ENCODE results near the gene SGK1.
"Not testable (repeated sequence)": the region's sequence is repeated elsewhere in the genome, so short reads cannot be mapped to it uniquely, and the experiment has no call there.

The SGK1 gene

GRCh38 chr6:134319686-134320085 is 1.8 kb upstream of the SGK1 start:
- H3K36me3 ChIP-seq (ENCODE audit: control insufficient read depth in 4 of 4, insufficient read depth in 4 of 4, low read length in 3 of 4); CTCF ChIA-PET: not testable (repeated sequence)

GRCh38 chr6:134318974-134319281 is 1.0 kb upstream of the SGK1 start:
- CTCF ChIA-PET: no interaction called here
- H3K27me3 ChIP-seq (replicated peaks in 2 of 5; ENCODE audit: control insufficient read depth in 4 of 5, insufficient read depth in 5 of 5, low read length in 4 of 5): peaks cover 2 to 46% (median 25%) of the 10 kb centered on the region in 5 experiments
- peaks cover 0 to 12% (median 0%) of the 10 kb centered on the region in 5 experiments for H3K9me3 ChIP-seq (ENCODE audit: control extremely low read depth in 1 of 5, control insufficient read depth in 4 of 5, insufficient read depth in 2 of 5, low read depth in 1 of 5, low read length in 4 of 5)
- DNase-seq: no peak
- WGBS (ENCODE audit: insufficient coverage): no CpG with 5 or more reads among the region's 1 CpG
- no peak overlapping the region for H3K4me3 ChIP-seq (ENCODE audit: control insufficient read depth in 1 of 7, extremely low read depth in 1 of 7, insufficient read depth in 4 of 7, low read depth in 2 of 7, low read length in 6 of 7)
- H3K27ac ChIP-seq (ENCODE audit: insufficient read depth in 1 of 2, low read depth in 1 of 2, low read length in 2 of 2, poor library complexity in 1 of 2, severe bottlenecking in 2 of 2): no peak overlapping the region
- POLR2A ChIA-PET: no interaction called here
- no peaks in the 10 kb centered on the region for H3K36me3 ChIP-seq (ENCODE audit: control insufficient read depth in 4 of 4, insufficient read depth in 4 of 4, low read length in 3 of 4)
- H3K4me1 ChIP-seq (ENCODE audit: control extremely low read depth in 1 of 4, control insufficient read depth in 4 of 4, insufficient read depth in 4 of 4, low read length in 3 of 4): peaks cover 3 to 10% (median 7%) of the 10 kb centered on the region in 4 experiments

More at GRCh38 chr6:134319686-134320085, 1.8 kb upstream of the SGK1 start:
- Histone ChIP-seq H3K27me3 (replicated peaks in 2 of 5; ENCODE audit: control insufficient read depth in 4 of 5, insufficient read depth in 5 of 5, low read length in 4 of 5) (peaks cover 2 to 46% (median 25%) of the 10 kb centered on the region in 5 experiments), H3K9me3 (ENCODE audit: control extremely low read depth in 1 of 5, control insufficient read depth in 4 of 5, insufficient read depth in 2 of 5, low read depth in 1 of 5, low read length in 4 of 5) (peaks cover 0 to 12% (median 0%) of the 10 kb centered on the region in 5 experiments)
- POLR2A ChIA-PET; H3K27ac ChIP-seq (ENCODE audit: insufficient read depth in 1 of 2, low read depth in 1 of 2, low read length in 2 of 2, poor library complexity in 1 of 2, severe bottlenecking in 2 of 2); H3K4me3 ChIP-seq (ENCODE audit: control insufficient read depth in 1 of 7, extremely low read depth in 1 of 7, insufficient read depth in 4 of 7, low read depth in 2 of 7, low read length in 6 of 7); H3K4me1 ChIP-seq (ENCODE audit: control extremely low read depth in 1 of 4, control insufficient read depth in 4 of 4, insufficient read depth in 4 of 4, low read length in 3 of 4): not testable (repeated sequence)
- WGBS (ENCODE audit: insufficient coverage): no CpG with 5 or more reads among the region's 2 CpGs
- DNase-seq: peak in 2 of 3 donors; percentile 27 to 35

- Histone ChIP-seq H3K27ac (ENCODE audit: insufficient read depth in 1 of 2, low read depth in 1 of 2, low read length in 2 of 2, poor library complexity in 1 of 2, severe bottlenecking in 2 of 2) (no peak overlapping the region), H3K4me3 (ENCODE audit: control insufficient read depth in 1 of 7, extremely low read depth in 1 of 7, insufficient read depth in 4 of 7, low read depth in 2 of 7, low read length in 6 of 7) (peak overlapping the region in 1 of 7 experiments; percentile 47), H3K27me3 (replicated peaks in 2 of 5; ENCODE audit: control insufficient read depth in 4 of 5, insufficient read depth in 5 of 5, low read length in 4 of 5) (peaks cover 2 to 46% (median 25%) of the 10 kb centered on the region in 5 experiments), H3K9me3 (ENCODE audit: control extremely low read depth in 1 of 5, control insufficient read depth in 4 of 5, insufficient read depth in 2 of 5, low read depth in 1 of 5, low read length in 4 of 5) (peaks cover 0 to 12% (median 0%) of the 10 kb centered on the region in 5 experiments), H3K4me1 (ENCODE audit: control extremely low read depth in 1 of 4, control insufficient read depth in 4 of 4, insufficient read depth in 4 of 4, low read length in 3 of 4) (peaks cover 3 to 10% (median 7%) of the 10 kb centered on the region in 4 experiments), H3K36me3 (ENCODE audit: control insufficient read depth in 4 of 4, insufficient read depth in 4 of 4, low read length in 3 of 4) (no peaks in the 10 kb centered on the region)
- WGBS (ENCODE audit: insufficient coverage): 74% methylated on average over 2 of the region's 8 CpGs
- ChIA-PET CTCF (interaction anchor here (1.0 kb wide), 1 partner anchor 139 kb away, joined by 3 read pairs; no protein-coding TSS in a partner anchor), POLR2A (no interaction called here)
- no peak for DNase-seq
Measured at GRCh38 chr6:134318236-134318973, 493 bp upstream of the SGK1 start.

- Histone ChIP-seq H3K9me3 (ENCODE audit: control extremely low read depth in 1 of 5, control insufficient read depth in 4 of 5, insufficient read depth in 2 of 5, low read depth in 1 of 5, low read length in 4 of 5) (peaks cover 0 to 12% (median 0%) of the 10 kb centered on the region in 5 experiments), H3K4me3 (ENCODE audit: control insufficient read depth in 1 of 7, extremely low read depth in 1 of 7, insufficient read depth in 4 of 7, low read depth in 2 of 7, low read length in 6 of 7) (peak overlapping the region in 4 of 7 experiments; percentile 47 to 73 (median 62)), H3K27me3 (replicated peaks in 2 of 5; ENCODE audit: control insufficient read depth in 4 of 5, insufficient read depth in 5 of 5, low read length in 4 of 5) (peaks cover 2 to 49% (median 25%) of the 10 kb centered on the region in 5 experiments), H3K4me1 (ENCODE audit: control extremely low read depth in 1 of 4, control insufficient read depth in 4 of 4, insufficient read depth in 4 of 4, low read length in 3 of 4) (peaks cover 3 to 10% (median 7%) of the 10 kb centered on the region in 4 experiments), H3K36me3 (ENCODE audit: control insufficient read depth in 4 of 4, insufficient read depth in 4 of 4, low read length in 3 of 4) (no peaks in the 10 kb centered on the region), H3K27ac (ENCODE audit: insufficient read depth in 1 of 2, low read depth in 1 of 2, low read length in 2 of 2, poor library complexity in 1 of 2, severe bottlenecking in 2 of 2) (no peak overlapping the region)
- 60% methylated on average over 4 of the region's 6 CpGs for WGBS (ENCODE audit: insufficient coverage)
- ChIA-PET CTCF (interaction anchor here (1.0 kb wide), 1 partner anchor 13 kb away, joined by 3 read pairs; no protein-coding TSS in a partner anchor), POLR2A (no interaction called here)
- DNase-seq: no peak
Measured at GRCh38 chr6:134316733-134317431, 1.0 kb downstream of the SGK1 start.

GRCh38 chr6:134315974-134316441 is 1.9 kb downstream of the SGK1 start:
- WGBS (ENCODE audit: insufficient coverage): 100% methylated on average over 2 of the region's 2 CpGs
- no peak overlapping the region for H3K27ac ChIP-seq (ENCODE audit: insufficient read depth in 1 of 2, low read depth in 1 of 2, low read length in 2 of 2, poor library complexity in 1 of 2, severe bottlenecking in 2 of 2)
- POLR2A ChIA-PET: no interaction called here

GRCh38 chr6:134315189-134315588 is 2.7 kb downstream of the SGK1 start:
- Histone ChIP-seq H3K4me3 (ENCODE audit: control insufficient read depth in 1 of 7, extremely low read depth in 1 of 7, insufficient read depth in 4 of 7, low read depth in 2 of 7, low read length in 6 of 7) (no peak overlapping the region), H3K27me3 (replicated peaks in 2 of 5; ENCODE audit: control insufficient read depth in 4 of 5, insufficient read depth in 5 of 5, low read length in 4 of 5) (peaks cover 2 to 49% (median 25%) of the 10 kb centered on the region in 5 experiments), H3K4me1 (ENCODE audit: control extremely low read depth in 1 of 4, control insufficient read depth in 4 of 4, insufficient read depth in 4 of 4, low read length in 3 of 4) (peaks cover 3 to 10% (median 7%) of the 10 kb centered on the region in 4 experiments), H3K9me3 (ENCODE audit: control extremely low read depth in 1 of 5, control insufficient read depth in 4 of 5, insufficient read depth in 2 of 5, low read depth in 1 of 5, low read length in 4 of 5) (peaks cover 0 to 12% (median 0%) of the 10 kb centered on the region in 5 experiments), H3K27ac (ENCODE audit: insufficient read depth in 1 of 2, low read depth in 1 of 2, low read length in 2 of 2, poor library complexity in 1 of 2, severe bottlenecking in 2 of 2) (no peak overlapping the region), H3K36me3 (ENCODE audit: control insufficient read depth in 4 of 4, insufficient read depth in 4 of 4, low read length in 3 of 4) (no peaks in the 10 kb centered on the region)
- DNase-seq: peak in 2 of 3 donors; percentile 17 to 46
- WGBS (ENCODE audit: insufficient coverage): 100% methylated on average over 1 of the region's 1 CpG
- POLR2A ChIA-PET: no interaction called here
- CTCF ChIA-PET: no interaction called here

More at GRCh38 chr6:134315974-134316441, 1.9 kb downstream of the SGK1 start:
- peaks cover 0 to 12% (median 0%) of the 10 kb centered on the region in 5 experiments for H3K9me3 ChIP-seq (ENCODE audit: control extremely low read depth in 1 of 5, control insufficient read depth in 4 of 5, insufficient read depth in 2 of 5, low read depth in 1 of 5, low read length in 4 of 5)
- CTCF ChIA-PET: no interaction called here
- H3K4me3 ChIP-seq (ENCODE audit: control insufficient read depth in 1 of 7, extremely low read depth in 1 of 7, insufficient read depth in 4 of 7, low read depth in 2 of 7, low read length in 6 of 7): no peak overlapping the region
- peaks cover 3 to 10% (median 7%) of the 10 kb centered on the region in 4 experiments for H3K4me1 ChIP-seq (ENCODE audit: control extremely low read depth in 1 of 4, control insufficient read depth in 4 of 4, insufficient read depth in 4 of 4, low read length in 3 of 4)
- H3K27me3 ChIP-seq (replicated peaks in 2 of 5; ENCODE audit: control insufficient read depth in 4 of 5, insufficient read depth in 5 of 5, low read length in 4 of 5): peaks cover 2 to 49% (median 25%) of the 10 kb centered on the region in 5 experiments
- DNase-seq: peak in 2 of 3 donors; percentile 28 to 29
- H3K36me3 ChIP-seq (ENCODE audit: control insufficient read depth in 4 of 4, insufficient read depth in 4 of 4, low read length in 3 of 4): no peaks in the 10 kb centered on the region

All from common myeloid progenitor, CD34-positive (primary cell).